GM18498 (cell line): ENCODE measurements around the gene SHTN1.

Source experiments
- ATAC-seq: cut with Tn5 transposase; IDR thresholded peaks from one replicate; pipeline ENCODE4 v1.9.1; 2021; ENCODE audit warnings: mild to moderate bottlenecking, moderate library complexity; ENCODE audit not compliant: unreplicated experiment

Gene SHTN1

GRCh38 chr10:116917481-116917880, 87.5 kb downstream of the SHTN1 start:
- ATAC-seq: no peak

GRCh38 chr10:116915340-116915739, 89.6 kb downstream of the SHTN1 start:
- ATAC-seq: no peak

DNA sequence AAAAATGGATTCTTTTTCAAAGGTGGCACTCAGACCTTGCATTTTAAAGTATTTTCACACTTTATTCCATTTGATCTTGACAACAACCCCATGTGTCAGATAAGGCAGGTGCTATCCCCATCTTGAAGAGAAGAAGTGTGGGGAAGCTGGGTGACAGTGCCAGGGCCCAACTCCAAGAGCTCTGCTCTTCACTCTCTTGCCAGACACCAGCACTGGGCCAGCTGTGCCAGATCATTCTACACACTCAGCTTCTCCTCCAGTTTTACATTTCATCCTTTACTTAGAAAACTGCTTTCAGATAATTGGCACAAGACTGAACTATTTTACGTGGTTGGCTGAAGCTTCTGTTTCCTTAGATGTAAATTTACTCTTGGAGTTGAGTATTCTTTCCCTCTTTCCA, 91.3 kb downstream of the SHTN1 start:
- ATAC-seq: no peak

- no peak for ATAC-seq
These were observed 92.8 kb downstream of the SHTN1 start for GRCh38 chr10:116912162-116912561.

- no peak for ATAC-seq
These were observed 94.1 kb downstream of the SHTN1 start for GRCh38 chr10:116910910-116911309.

GRCh38 chr10:116909307-116909706, 95.7 kb downstream of the SHTN1 start:
- ATAC-seq: no peak

GRCh38 chr10:116907245-116907987, 97.6 kb downstream of the SHTN1 start:
- no peak for ATAC-seq

- no peak for ATAC-seq
These were observed 99.2 kb downstream of the SHTN1 start for GRCh38 chr10:116905845-116906210.

- no peak for ATAC-seq
These were observed 105.4 kb downstream of the SHTN1 start for GRCh38 chr10:116899626-116900025.

- ATAC-seq: no peak
These were observed 111.3 kb downstream of the SHTN1 start for GRCh38 chr10:116893686-116894037.

DNA sequence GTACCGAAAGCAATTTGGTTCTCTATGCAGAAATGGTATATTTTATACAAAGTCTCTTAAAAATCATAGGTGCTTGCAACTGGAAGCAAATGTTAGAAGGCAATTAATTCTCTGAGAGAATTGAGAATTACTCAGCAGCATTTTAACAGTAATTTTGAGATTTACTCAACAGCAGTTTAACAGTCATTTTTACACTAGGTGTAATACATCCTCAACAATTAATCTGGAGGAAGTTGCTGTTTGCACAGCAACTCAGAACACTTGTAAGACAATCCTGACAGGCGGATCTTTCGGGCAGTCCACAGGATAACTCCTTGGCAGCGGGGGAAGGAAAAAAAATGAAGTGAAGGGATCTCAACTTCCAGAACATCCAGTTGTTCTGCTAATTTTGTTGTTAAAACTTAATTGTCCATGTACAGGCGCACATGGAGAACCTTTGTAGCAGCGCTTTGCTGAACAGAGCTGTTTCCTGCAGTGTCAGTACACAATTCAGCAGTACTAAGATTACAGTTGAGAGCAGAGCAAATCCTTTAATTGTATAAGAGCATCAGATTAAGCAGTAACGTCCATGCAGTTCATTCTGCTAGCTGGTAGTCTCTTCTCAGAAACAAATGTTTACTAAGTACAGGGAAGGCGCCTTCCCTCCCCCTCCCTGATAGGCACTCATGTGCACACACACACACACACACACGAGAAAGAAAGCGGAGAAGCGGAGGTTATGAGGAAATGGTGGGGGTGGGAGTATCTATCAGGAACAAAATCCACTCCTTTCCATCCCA, 111.9 kb downstream of the SHTN1 start:
- no peak for ATAC-seq

DNA sequence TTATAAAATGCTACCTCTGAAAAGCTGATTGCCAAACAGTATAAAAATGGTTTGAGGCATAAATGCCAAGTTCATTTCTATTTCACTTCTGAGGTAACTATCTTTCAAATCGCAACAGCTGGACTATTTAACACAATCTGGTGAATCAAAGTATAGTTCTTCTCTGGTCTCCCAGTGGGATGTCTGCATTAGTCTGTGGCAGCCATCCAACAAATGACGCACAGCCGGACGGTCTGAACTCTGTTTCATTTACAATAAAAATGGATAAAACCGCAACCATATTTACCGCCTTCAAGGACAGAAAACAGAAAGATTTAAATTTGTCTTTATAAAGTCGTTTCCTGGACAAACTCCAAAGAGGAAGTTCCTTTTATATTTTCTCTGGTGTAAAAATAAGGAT, 113.8 kb downstream of the SHTN1 start:
- no peak for ATAC-seq

DNA sequence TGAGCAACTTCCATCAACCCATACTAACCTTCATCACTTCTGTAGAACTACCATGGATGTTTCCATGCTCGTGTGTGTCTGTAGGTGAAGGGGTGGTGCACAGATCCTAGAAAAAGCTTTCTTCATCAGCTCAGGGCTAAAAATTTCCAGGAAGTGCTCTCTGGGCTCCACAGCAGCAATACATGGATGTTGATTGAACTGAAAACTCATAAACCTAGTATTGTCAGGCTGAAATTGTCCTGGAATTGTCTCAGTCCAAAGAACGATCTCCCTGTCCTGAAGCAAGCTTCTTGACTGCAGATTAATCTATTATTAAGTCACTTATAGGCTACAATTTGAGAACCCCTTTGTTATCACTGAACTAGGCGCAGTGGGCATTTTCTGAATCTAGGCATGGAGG, 115.9 kb downstream of the SHTN1 start:
- no peak for ATAC-seq

- no peak for ATAC-seq
These were observed 116.5 kb downstream of the SHTN1 start for GRCh38 chr10:116888380-116889055.

- ATAC-seq: no peak
These were observed 118.2 kb downstream of the SHTN1 start for GRCh38 chr10:116886772-116887171.

- ATAC-seq: no peak
These were observed 122.3 kb downstream of the SHTN1 start for GRCh38 chr10:116882639-116883038.

DNA sequence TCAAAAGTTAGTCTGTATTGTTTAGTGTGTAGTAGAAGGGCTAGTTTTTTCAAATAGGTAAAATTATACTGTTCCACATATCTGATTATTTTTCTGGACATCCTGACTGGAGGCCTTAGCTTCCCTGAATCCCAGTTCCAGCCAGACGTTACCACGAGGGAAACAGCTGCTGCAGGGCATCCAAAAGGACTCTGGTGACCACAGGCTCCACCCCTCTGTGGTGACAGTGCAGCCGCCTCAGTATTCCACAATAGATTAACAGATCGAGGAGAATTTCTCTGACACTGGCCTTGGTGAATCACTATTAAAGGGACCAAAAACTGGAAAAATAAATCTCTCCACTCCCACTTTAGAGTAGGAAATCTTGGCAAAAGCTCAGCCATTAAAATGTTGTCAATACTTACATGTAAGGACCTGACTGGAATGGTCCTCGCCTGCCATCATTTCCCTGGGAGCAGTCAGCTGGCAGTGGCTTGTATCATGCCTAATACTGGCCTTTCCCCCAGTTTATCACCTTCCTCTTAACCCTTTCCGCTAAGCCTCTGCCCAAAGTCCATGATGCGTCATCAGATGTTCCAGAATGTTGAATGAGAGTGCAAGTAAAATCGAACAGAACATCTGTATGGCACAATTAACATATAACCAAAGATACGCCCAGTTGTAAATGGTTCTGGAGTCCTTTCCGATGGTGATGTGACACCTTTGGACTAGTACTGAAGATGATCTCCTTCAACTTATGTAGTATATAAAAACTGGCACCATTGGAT, 124.1 kb downstream of the SHTN1 start:
- ATAC-seq: no peak

DNA sequence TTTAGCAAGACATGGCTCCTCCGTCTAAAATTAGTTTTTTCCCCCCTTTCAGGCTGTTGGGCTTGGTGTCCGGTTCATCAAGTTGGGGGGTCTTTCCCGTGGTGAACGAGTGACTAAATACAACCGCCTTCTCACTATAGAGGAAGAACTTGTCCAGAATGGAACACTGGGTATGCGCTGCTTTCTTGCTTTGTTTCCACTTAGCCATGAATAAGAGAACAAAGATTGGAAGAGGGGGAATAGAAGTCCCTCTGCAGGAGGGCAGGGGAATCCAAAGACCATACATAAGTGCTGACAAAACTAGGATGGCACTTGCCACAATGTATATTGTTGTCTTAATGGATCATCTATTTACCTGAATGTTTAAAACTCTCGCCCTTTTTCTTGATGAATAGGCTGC, 125.2 kb downstream of the SHTN1 start:
- ATAC-seq: no peak

- no peak for ATAC-seq
These were observed 126.9 kb downstream of the SHTN1 start for GRCh38 chr10:116878123-116878522.

DNA sequence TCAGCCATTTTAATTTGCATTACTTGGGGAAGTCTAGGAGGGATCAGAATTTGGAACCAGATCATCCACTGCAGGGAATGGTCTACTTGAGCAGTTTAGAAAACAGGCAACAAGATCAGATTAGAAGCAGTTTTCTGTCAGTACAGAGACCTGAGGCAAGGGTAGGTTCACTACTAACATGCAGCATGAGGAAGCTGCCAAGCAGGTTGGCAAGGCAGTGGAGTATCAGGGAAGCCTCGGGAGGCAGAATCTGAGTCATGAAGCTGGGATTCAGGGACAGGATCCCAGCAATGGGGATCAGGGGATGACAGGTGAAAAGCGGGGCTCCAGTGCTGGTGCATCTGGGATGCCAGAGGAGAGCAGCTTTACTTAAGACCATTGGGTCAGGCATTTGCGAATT, 127.6 kb downstream of the SHTN1 start:
- ATAC-seq: no peak

DNA sequence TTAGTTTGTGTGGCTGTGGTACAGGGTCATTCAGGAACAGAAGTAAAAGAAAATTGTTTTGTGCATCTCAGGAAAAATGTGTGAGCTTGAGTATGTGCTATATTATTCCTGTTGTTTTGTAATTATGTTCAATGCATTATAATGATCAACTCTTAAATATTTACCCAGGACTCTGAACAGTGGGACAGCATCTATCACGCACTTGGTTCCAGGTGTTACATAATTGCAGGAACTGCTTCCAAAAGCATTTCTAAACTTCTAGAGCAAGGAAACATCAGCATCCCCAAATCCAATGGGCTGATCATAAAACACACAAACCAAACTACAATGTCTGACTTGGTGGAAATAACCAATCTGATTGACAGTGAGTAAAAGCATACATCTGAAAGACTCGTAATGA, 129.1 kb downstream of the SHTN1 start:
- no peak for ATAC-seq
